C4-2B (cell line): ENCODE measurements around the gene ACLY.

Source experiments
- H3K27ac ChIP-seq: fragments of 450-650 bp; 2 replicates; pipeline ENCODE4 v1.5.1; 2017
- ZFX ChIP-seq: fragments of 450-650 bp; IDR thresholded peaks from 2 replicates; pipeline ENCODE4 v1.6.1; 2017
- TF ChIP-seq, protein P1 (sequence below): fragments of 450-650 bp; conservative IDR thresholded peaks from 2 replicates; pipeline ENCODE4 v1.5.1; 2017; ENCODE audit warnings: mild to moderate bottlenecking

ACLY gene

DNA sequence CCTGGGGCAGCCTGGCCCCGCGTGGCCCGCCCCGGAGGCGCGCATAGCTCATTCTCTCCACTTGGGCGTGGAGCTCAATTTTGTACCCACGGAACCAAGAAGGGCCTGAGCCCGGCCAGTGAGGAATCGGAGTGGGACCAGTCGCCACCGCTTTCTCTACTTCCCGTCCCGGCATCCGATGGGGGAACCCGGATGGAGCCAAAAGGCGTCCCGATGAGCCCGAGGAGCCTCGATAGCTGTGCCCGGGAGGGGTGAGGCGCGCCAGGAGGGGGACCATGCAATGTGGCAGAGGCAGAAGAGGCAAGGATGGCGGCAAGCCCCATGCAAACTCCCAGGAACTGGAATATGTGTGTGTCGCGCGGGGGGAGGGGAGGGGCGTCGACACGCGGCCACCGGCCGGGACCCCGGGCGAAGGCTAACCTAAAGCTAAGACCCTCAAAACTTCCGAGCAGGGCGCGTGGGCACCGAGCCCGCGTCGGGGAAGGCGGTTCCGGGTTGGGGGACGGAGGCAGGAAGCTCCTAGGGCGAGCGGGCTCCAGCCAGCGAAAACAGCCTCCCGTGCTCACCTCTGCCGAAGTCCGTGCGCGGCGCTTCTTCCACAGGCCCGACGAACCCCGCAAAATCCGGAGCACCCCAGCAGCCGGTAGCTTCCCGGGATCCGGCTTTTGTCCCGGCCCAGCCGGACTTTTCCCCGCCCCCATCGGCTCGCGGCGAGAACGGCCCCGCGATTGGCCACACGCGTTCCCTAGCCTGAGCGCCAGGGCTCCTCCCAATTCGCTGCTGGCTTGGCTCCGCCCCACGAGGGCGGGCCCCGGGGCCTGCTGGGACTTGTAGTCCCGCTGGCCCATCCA lies at the start of gene ACLY:
TSS of gene ACLY (minus strand) at position 638 of the 851 bp plus-strand sequence. CDS start 5,078 bp downstream, outside the sequence.
- TF ChIP-seq, protein P1, sequence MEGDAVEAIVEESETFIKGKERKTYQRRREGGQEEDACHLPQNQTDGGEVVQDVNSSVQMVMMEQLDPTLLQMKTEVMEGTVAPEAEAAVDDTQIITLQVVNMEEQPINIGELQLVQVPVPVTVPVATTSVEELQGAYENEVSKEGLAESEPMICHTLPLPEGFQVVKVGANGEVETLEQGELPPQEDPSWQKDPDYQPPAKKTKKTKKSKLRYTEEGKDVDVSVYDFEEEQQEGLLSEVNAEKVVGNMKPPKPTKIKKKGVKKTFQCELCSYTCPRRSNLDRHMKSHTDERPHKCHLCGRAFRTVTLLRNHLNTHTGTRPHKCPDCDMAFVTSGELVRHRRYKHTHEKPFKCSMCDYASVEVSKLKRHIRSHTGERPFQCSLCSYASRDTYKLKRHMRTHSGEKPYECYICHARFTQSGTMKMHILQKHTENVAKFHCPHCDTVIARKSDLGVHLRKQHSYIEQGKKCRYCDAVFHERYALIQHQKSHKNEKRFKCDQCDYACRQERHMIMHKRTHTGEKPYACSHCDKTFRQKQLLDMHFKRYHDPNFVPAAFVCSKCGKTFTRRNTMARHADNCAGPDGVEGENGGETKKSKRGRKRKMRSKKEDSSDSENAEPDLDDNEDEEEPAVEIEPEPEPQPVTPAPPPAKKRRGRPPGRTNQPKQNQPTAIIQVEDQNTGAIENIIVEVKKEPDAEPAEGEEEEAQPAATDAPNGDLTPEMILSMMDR: no peak
- peak; percentile 37; the same call in 1 of the 2 replicates for TF ChIP-seq ZFX
- peak within 1 kb of the TSS; percentile 98 for H3K27ac ChIP-seq

DNA sequence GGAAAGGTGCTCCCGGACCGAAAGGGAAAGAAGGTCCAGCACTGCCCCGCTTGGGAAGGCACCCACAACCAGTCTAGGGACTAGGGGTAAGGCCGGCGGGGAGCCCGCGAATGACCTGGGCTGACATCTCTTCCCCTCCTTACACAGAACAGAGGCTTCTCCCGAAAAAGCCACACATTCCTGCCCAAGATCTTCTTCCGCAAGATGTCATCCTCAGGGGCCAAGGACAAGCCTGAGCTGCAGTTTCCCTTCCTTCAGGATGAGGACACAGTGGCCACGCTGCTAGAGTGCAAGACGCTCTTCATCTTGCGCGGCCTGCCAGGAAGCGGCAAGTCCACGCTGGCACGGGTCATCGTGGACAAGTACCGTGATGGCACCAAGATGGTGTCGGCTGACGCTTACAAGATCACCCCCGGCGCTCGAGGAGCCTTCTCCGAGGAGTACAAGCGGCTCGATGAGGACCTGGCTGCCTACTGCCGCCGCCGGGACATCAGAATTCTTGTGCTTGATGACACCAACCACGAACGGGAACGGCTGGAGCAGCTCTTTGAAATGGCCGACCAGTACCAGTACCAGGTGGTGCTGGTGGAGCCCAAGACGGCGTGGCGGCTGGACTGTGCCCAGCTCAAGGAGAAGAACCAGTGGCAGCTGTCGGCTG lies 49.3 kb upstream of the ACLY start:
- TF ChIP-seq, protein P1: no peak
- TF ChIP-seq ZFX: no peak
- H3K27ac ChIP-seq: no peak overlapping the region

DNA sequence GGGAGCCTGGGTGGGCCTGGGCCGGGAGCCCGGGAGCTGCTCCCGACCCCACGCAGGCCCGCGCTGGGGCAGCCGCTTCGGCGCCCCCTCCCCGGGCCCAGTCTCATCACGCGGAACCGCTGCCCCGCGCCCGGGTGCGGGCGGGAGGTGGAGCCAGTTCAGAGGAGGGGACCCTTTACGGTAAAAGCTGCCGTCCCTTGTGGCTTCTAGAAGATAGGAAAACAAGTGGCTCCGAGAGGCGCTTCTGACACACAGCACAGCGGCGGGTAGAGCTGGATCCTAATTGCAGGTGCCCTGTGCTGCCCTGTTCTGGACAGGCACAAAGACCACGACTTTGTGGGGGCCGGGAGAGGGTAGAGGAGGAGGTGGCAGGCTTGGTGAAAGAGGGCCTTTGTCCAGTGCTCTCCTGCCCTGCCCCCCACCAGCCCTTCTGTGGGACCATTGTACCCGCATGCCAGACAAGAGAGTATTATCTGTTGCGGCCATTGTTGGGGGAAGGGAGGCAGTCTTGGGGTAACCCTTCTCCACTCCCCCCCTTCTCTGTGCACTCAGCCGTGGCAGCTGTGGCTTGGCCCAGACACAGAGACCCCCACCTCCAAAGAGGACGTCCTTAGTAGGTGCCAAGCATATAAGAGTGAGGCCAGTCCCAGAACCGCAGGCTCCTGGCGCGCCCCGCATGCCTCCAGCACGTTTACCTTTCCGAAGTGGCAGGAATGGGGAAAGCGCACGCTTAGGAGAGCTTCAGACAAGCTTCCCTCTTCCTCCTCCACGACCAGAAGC lies 48.6 kb upstream of the ACLY start:
- no peak for TF ChIP-seq ZFX
- TF ChIP-seq, protein P1: no peak
- H3K27ac ChIP-seq: peak overlapping the region; percentile 84

DNA sequence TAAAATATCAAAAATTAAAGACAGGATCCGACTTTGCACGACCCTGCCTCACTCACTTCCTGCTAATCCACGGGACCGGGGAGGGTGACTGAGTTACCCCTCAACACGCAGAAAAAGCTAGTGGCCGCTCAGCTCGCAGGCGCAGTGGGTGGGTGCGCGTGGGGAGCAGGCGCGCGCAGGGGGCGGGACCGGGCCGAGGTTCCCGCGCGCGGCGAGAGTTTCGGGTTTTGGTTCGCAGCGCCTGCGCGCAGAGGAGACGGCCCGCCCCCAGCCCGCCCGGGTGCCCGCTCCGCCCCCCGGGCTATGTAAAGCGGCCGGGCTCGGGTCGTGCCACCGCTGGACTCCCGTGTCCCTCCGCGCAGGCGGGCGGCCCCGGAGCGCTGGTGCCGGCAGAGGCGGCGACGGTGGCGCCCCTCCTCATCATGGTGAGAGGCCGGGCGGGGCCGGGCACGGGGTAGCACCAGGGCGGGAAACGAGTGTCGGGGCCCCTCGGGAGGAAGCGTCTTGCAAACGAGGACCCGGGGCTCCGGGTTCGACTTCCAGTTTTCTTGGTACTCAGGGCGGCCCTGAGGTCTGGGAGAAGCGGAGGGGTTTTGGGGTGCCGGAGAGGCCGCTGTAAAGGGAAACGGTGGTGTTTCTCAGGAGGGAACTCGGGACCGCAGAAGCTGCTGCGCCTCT lies 47.9 kb upstream of the ACLY start, which contains the start of gene CNP:
TSS of gene CNP (plus strand) at position 333 of the 678 bp plus-strand sequence. CDS start at position 423, 90 bp downstream.
- TF ChIP-seq ZFX: peak; percentile 68; the same call in 1 of the 2 replicates
- TF ChIP-seq, protein P1: no peak
- peak within 1 kb of the TSS; percentile 84 for H3K27ac ChIP-seq

DNA sequence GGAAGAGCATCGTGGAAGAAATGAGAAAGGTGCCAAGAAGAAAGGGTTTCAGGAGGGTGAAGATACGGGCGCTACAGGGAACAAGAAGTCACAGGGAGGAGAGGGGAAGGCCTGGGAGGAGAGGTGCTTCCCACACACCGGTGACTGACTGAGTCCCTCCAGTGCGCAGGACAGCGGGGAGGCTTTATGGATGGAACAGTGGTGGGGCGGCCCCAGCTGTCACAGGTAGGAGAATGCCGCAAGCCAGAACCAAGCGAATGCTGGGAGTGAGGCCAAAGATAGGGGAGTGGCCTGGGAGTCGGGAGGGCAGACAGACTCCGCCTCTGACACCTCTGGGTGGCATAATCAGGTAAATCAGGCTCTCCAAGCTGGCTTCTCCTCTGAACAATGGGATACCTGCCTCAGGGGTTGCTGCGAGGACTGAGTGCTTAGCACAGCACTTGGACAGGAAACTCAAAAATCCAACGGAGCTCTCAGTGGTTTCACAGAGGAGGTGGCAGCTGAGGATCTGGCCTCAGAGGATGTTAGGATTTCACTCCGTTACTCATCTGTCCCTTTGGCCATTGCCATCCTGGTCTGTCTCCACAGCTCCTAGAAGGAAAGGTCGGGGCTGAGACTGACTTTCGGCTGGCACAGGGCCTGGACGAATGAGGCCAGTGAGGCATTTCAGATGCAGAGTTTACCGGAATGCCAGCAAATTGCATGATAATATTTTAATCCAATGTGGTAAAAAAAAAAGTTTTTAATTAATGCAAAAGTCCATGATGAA lies 47.1 kb upstream of the ACLY start:
- TF ChIP-seq, protein P1: no peak
- TF ChIP-seq ZFX: no peak
- H3K27ac ChIP-seq: peak overlapping the region; percentile 84

DNA sequence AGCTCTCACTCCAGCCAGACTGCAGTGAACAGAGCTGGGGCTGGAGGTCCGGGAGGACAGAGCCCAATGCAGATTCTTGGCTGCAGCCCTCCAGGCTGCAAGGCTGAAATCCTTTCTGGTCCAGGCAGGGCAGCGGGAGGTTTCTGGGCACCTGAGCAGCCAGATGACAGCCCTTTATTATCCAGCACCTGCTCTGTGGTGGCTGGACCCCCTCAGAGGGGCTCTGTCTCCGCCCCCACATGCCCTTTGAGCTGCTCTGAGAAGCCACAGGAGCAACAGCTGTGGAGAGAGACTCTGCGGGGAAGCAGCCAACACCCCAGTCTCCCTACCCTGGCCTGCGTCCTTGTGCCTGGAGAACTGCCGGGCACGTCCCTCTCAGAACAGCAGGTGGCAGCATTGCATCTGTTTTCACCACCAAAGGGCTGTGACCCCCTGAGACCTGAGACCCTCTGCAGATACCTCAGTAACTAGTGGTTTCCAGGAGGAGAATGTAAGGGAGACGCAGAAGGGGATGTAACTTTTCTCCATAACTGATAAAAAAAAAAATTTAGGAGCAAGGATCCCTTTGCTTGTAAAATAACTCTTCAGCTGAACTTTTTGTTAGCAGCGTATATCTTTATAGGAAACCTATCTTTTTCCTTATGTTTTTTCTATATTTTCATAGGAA lies 44.1 kb upstream of the ACLY start:
- TF ChIP-seq, protein P1: peak; percentile 94
- TF ChIP-seq ZFX: no peak
- no peak overlapping the region for H3K27ac ChIP-seq
